Keratinocyte (primary cell): Measurements from ENCODE around the gene ITSN1. TPM values are rescaled to one million over a fixed set of nuclear protein-coding genes. Genes with fewer than 3 reads are reported as not detected.

Experiments used
- DNase-seq: peaks from one replicate; pipeline ENCODE4 v3.0.0-alpha.2; 2011; ENCODE audit warnings: low read depth, missing footprints, low spot score
- FAIRE-seq: peaks from 2 replicates; lab custom pipeline; 2011; peaks lifted over from hg19 to GRCh38; lab: Jason Lieb, UNC
- H2AFZ ChIP-seq: 2 replicates; pipeline ENCODE4 v1.6.0; 2012; ENCODE audit warnings: low read length, control low read depth, inconsistent platforms; ENCODE audit not compliant: control insufficient read depth
- H3K27ac ChIP-seq: 2 replicates; pipeline ENCODE4 v1.5.1; 2011; ENCODE audit warnings: low read length; ENCODE audit not compliant: control insufficient read depth, insufficient read depth
- H3K27me3 ChIP-seq: 3 replicates; pipeline ENCODE4 v1.6.0; 2011; ENCODE audit warnings: low read length; ENCODE audit not compliant: control insufficient read depth, insufficient read depth; ENCODE audit errors: extremely low read depth
- H3K36me3 ChIP-seq, 2 experiments: 2 replicates in 1 of 2; 3 replicates in 1 of 2; pipeline ENCODE4 v1.5.1; 2011; ENCODE audit warnings: low read length in 2 of 2, mild to moderate bottlenecking in 1 of 2; ENCODE audit not compliant: control insufficient read depth in 2 of 2, insufficient read depth in 2 of 2; ENCODE audit errors: extremely low read depth in 1 of 2
- H3K4me1 ChIP-seq: 3 replicates; pipeline ENCODE4 v1.5.1; 2011; ENCODE audit warnings: low read length; ENCODE audit not compliant: control insufficient read depth, insufficient read depth; ENCODE audit errors: extremely low read depth
- H3K4me2 ChIP-seq: 3 replicates; pipeline ENCODE4 v1.6.0; 2011; ENCODE audit warnings: low read depth, low read length; ENCODE audit not compliant: control insufficient read depth, insufficient read depth; ENCODE audit errors: extremely low read depth
- H3K4me3 ChIP-seq, 3 experiments: fragments of 200-600 bp in 1 of 3; sonication (generic) in 1 of 3; 2 replicates in 2 of 3; 3 replicates in 1 of 3; pipeline ENCODE4 v1.5.1; 2011 to 2016; ENCODE audit warnings: low read length in 3 of 3, mild to moderate bottlenecking in 3 of 3, control low read depth in 2 of 3, inconsistent platforms in 1 of 3, low read depth in 1 of 3, mixed read lengths in 1 of 3, mixed run types in 1 of 3, moderate library complexity in 1 of 3; ENCODE audit not compliant: control insufficient read depth in 2 of 3, insufficient read depth in 2 of 3; ENCODE audit errors: extremely low read depth in 1 of 3
- H3K79me2 ChIP-seq: 2 replicates; pipeline ENCODE4 v1.6.0; 2012; ENCODE audit warnings: low read length; ENCODE audit not compliant: control insufficient read depth, insufficient read depth
- H3K9ac ChIP-seq: 3 replicates; pipeline ENCODE4 v1.6.0; 2011; ENCODE audit warnings: low read length; ENCODE audit not compliant: control insufficient read depth, insufficient read depth; ENCODE audit errors: extremely low read depth
- H3K9me1 ChIP-seq: 3 replicates; pipeline ENCODE4 v1.6.0; 2011; ENCODE audit warnings: low read length; ENCODE audit not compliant: control insufficient read depth, insufficient read depth; ENCODE audit errors: extremely low read depth
- H3K9me3 ChIP-seq: 2 replicates; pipeline ENCODE4 v1.5.1; 2012; ENCODE audit warnings: low read depth, low read length; ENCODE audit not compliant: control insufficient read depth
- H4K20me1 ChIP-seq: 3 replicates; pipeline ENCODE4 v1.6.0; 2011; ENCODE audit warnings: low read length; ENCODE audit not compliant: control insufficient read depth, insufficient read depth; ENCODE audit errors: extremely low read depth
- EZH2 ChIP-seq: IDR thresholded peaks from one replicate; pipeline ENCODE4 v1.6.1; 2012; ENCODE audit warnings: inconsistent platforms, mild to moderate bottlenecking, low read length, moderate library complexity
- dilution Hi-C: fragments of 300-500 bp; cut with MboI; formaldehyde crosslinking; loops from one replicate; pipeline ENCODE4 v1.7.0; 2020; ENCODE audit warnings: low sequenced_read_pairs; ENCODE audit not compliant: extremely low pct_ligation_motif_present
- polyA plus RNA-seq, 5 experiments: library from polyadenylated mRNA; depleted of rRNA in 3 of 5; stranded (reverse) in 3 of 5; stranded (forward) in 1 of 5; unstranded in 1 of 5; fragments of >200 nt; gene quantifications; 1 replicate in 1 of 5; 2 replicates in 3 of 5; 3 replicates in 1 of 5; pipeline versions ENCODE4 v1.2.1 to v1.2.3, GENCODE V29; 2011 to 2012; ENCODE audit warnings: missing spikeins in 2 of 5, low read depth in 1 of 5, low replicate concordance in 1 of 5
- TF ChIP-seq, protein P1 (sequence below), 3 experiments: IDR thresholded peaks in 1 of 3; conservative IDR thresholded peaks in 1 of 3; optimal IDR thresholded peaks in 1 of 3; 2 replicates in 2 of 3; 3 replicates in 1 of 3; pipeline versions ENCODE3 to v1.5.1; 2011; ENCODE audit warnings: low read length in 3 of 3, mild to moderate bottlenecking in 3 of 3, moderate library complexity in 2 of 3, control low read depth in 1 of 3, inconsistent platforms in 1 of 3; ENCODE audit not compliant: insufficient read depth in 2 of 3; ENCODE audit errors: extremely low read depth in 1 of 3

ITSN1 gene
- polyA plus RNA-seq, 1 donor (not counting 4 experiments of a cell fraction or from before 2014, with no cell fraction given): 34.3 TPM

DNA sequence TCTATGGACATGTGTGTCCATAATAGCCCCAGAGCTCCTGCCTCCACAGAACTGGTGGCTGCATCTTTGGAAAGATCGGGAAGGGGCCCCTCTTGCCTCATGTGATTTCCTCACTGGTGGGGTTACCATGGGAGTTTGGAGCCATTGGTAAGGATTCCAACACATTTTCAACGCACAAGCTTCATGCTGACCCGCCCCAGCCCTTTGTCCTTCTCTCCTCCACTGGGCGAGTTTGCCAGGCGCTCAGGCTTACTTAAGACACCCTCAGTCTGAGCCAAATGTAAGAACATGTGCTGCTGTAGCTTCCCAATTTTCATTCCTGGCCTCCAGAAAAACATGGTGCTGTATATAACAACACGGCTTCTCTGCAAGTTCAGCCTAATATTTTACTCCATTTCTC is 200.9 kb downstream of the ITSN1 start:
- no peak overlapping the region for H3K9ac ChIP-seq
- FAIRE-seq: no peak
- dilution Hi-C loops: no loop called here

DNA sequence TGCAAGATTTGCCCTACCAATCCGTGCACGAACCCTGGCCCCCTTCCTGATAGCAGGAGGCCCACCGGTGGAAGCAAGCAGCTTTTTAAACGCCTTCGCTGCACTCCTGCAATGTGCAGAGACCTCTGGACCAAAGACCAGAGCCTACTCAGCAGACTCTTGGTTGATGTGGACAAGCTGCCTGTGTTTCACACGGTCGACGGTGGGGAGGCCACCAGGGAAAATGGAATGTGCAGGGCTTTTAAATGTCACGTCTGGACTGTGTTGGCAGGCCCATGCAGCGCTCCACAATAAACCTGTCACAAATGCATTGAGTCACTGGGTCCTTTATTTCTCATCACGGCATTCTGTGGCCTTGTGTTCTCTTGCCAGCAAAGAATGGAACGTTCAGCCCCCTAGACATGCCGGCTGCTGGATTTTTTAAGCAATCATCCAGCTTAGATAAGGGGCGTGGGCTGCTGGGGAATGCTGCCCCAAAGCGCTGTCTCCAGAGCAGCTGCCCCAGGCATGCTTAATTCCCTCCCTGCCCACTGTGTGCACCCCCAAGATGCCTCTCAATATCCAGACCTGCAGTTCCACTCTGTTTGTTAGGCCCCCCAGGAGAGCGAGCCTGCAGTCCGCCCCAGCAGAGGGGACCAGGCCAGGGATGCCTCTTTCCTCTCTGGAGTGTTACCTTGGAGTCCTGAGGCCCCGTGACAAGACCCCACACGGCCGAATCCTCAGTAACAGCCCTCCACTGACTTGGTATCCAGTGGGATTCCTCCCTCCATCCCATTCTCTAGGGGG is 202.0 kb downstream of the ITSN1 start:
- FAIRE-seq (no peak), DNase-seq (no peak)
- no peak overlapping the region for H3K9ac ChIP-seq
- H2AFZ ChIP-seq: no peak overlapping the region
- no peak overlapping the region for H3K4me3 ChIP-seq
- H3K9me1 ChIP-seq: peaks cover 2% of the 10 kb centered on the region
- no peaks in the 10 kb centered on the region for H3K27me3 ChIP-seq
- TF ChIP-seq, protein P1, sequence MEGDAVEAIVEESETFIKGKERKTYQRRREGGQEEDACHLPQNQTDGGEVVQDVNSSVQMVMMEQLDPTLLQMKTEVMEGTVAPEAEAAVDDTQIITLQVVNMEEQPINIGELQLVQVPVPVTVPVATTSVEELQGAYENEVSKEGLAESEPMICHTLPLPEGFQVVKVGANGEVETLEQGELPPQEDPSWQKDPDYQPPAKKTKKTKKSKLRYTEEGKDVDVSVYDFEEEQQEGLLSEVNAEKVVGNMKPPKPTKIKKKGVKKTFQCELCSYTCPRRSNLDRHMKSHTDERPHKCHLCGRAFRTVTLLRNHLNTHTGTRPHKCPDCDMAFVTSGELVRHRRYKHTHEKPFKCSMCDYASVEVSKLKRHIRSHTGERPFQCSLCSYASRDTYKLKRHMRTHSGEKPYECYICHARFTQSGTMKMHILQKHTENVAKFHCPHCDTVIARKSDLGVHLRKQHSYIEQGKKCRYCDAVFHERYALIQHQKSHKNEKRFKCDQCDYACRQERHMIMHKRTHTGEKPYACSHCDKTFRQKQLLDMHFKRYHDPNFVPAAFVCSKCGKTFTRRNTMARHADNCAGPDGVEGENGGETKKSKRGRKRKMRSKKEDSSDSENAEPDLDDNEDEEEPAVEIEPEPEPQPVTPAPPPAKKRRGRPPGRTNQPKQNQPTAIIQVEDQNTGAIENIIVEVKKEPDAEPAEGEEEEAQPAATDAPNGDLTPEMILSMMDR (optimal IDR thresholded peaks at IDR 0.05 in 1 of 3, IDR thresholded peaks at IDR 0.05 in 1 of 3, conservative IDR thresholded peaks at IDR 0.05 in 1 of 3; ENCODE audit: extremely low read depth in 1 of 3, insufficient read depth in 2 of 3, low read length in 3 of 3): no peak
- no peak for TF ChIP-seq EZH2
- no peak overlapping the region for H3K27ac ChIP-seq
- H3K4me1 ChIP-seq: peaks cover 5% of the 10 kb centered on the region
- no peaks in the 10 kb centered on the region for H3K79me2 ChIP-seq
- H3K36me3 ChIP-seq: no peaks in the 10 kb centered on the region
- dilution Hi-C loops: no loop called here
- H4K20me1 ChIP-seq: no peaks in the 10 kb centered on the region
- H3K9me3 ChIP-seq: no peaks in the 10 kb centered on the region
- no peak overlapping the region for H3K4me2 ChIP-seq

More for the DNA sequence above, 200.9 kb downstream of the ITSN1 start:
- Histone ChIP-seq H3K27me3 (no peaks in the 10 kb centered on the region), H3K79me2 (no peaks in the 10 kb centered on the region), H3K27ac (no peak overlapping the region), H3K36me3 (no peaks in the 10 kb centered on the region), H3K9me3 (no peaks in the 10 kb centered on the region), H3K4me1 (peaks cover 2% of the 10 kb centered on the region), H3K4me2 (no peak overlapping the region), H3K9me1 (peaks cover 2% of the 10 kb centered on the region), H2AFZ (no peak overlapping the region), H4K20me1 (no peaks in the 10 kb centered on the region), H3K4me3 (no peak overlapping the region)
- no peak for DNase-seq
- TF ChIP-seq EZH2: no peak
- TF ChIP-seq, protein P1 (optimal IDR thresholded peaks at IDR 0.05 in 1 of 3, IDR thresholded peaks at IDR 0.05 in 1 of 3, conservative IDR thresholded peaks at IDR 0.05 in 1 of 3; ENCODE audit: extremely low read depth in 1 of 3, insufficient read depth in 2 of 3, low read length in 3 of 3): no peak
